NT2/D1 (cell line): ENCODE measurements around the gene PDE9A.
A peak's percentile ranks its signal among the peaks of the same experiment; 100 is the strongest.

ENCODE experiments used
- DNase-seq: peaks from one replicate; pipeline ENCODE4 v3.0.0-alpha.2; 2011; ENCODE audit warnings: low read depth, low spot score
- H3K27me3 ChIP-seq: 2 replicates; pipeline ENCODE4 v1.6.0; 2011; ENCODE audit warnings: mild to moderate bottlenecking; ENCODE audit not compliant: insufficient read length, insufficient read depth
- H3K36me3 ChIP-seq: 2 replicates; pipeline ENCODE4 v1.6.1; 2011; ENCODE audit warnings: mild to moderate bottlenecking, low read length, mixed read lengths; ENCODE audit not compliant: insufficient read depth, insufficient read length
- H3K4me1 ChIP-seq: 2 replicates; pipeline ENCODE4 v1.5.1; 2011; ENCODE audit not compliant: insufficient read depth, insufficient read length
- H3K4me3 ChIP-seq: 2 replicates; pipeline ENCODE4 v1.5.1; 2011; ENCODE audit warnings: low read depth; ENCODE audit not compliant: insufficient read length
- H3K9ac ChIP-seq: 2 replicates; pipeline ENCODE4 v1.6.0; 2011; ENCODE audit warnings: low read depth; ENCODE audit not compliant: insufficient read length
- H3K9me3 ChIP-seq: 2 replicates; pipeline ENCODE4 v1.5.1; 2011; ENCODE audit warnings: mild to moderate bottlenecking, low read length; ENCODE audit not compliant: insufficient read depth
- SUZ12 ChIP-seq: IDR thresholded peaks from 2 replicates; pipeline ENCODE4 v1.6.1; 2011; ENCODE audit not compliant: insufficient read length, insufficient read depth; ENCODE audit errors: extremely low read depth
- YY1 ChIP-seq: IDR thresholded peaks from 2 replicates; pipeline ENCODE4 v1.6.1; 2011; ENCODE audit not compliant: insufficient read length, insufficient read depth
- ZNF274 ChIP-seq: IDR thresholded peaks from 2 replicates; pipeline ENCODE4 v1.6.1; 2011; ENCODE audit warnings: mild to moderate bottlenecking, low read depth, low read length

The PDE9A gene

GRCh38 chr21:42760361-42760950 is 107.0 kb downstream of the PDE9A start:
- Histone ChIP-seq H3K9ac (no peak overlapping the region), H3K36me3 (peaks cover 59% of the 10 kb centered on the region), H3K4me1 (peaks cover 10% of the 10 kb centered on the region), H3K4me3 (no peak overlapping the region), H3K27me3 (no peaks in the 10 kb centered on the region), H3K9me3 (no peaks in the 10 kb centered on the region)
- DNase-seq = no peak
- no peak for TF ChIP-seq YY1
- no peak for TF ChIP-seq SUZ12
- TF ChIP-seq ZNF274 = no peak

DNA sequence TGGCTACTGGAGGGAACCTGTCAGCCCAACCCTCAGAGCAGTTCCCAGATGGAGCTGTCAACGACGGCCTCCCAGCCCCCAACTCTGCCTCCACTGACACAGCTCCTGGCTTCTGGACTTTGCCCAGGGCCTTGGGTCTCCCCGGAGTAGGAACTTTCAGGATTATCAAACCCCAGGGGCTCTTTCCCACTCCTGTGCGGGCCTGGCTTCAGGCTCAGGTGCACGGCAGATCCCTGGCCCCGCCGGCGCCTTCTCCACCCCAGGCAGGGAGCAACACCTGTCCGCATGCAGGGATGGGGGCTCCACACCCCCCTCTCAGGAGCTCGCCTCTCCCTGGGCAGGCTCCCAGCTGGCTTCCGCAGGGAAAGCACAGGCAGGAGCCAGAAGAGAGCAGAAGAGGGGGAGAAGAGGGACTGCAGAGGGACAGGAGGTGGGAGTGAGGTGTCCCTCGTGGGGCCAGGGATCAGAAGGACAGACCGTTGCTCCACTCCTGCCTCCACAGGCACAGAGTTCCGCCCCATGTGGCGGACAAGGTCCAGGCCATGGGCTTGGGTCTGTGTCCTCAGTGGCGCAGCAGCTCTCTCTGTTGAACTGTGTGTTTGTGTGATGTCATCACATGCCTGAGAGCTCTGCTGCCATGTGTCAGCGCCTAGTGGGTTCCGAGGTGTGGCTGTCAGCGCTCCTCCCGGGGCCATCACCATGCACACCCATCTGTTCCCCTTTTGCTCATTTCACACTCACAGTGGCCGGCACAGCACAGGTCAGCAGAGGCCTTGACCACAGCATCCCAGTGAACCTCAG is 107.7 kb downstream of the PDE9A start:
- Histone ChIP-seq H3K9ac (peak overlapping the region; percentile 23), H3K36me3 (peaks cover 64% of the 10 kb centered on the region), H3K9me3 (no peaks in the 10 kb centered on the region), H3K4me3 (no peak overlapping the region), H3K27me3 (no peaks in the 10 kb centered on the region), H3K4me1 (peaks cover 10% of the 10 kb centered on the region)
- TF ChIP-seq YY1 = no peak
- DNase-seq = no peak

GRCh38 chr21:42761776-42762335 is 108.4 kb downstream of the PDE9A start:
- Histone ChIP-seq H3K9me3 (no peaks in the 10 kb centered on the region), H3K4me3 (no peak overlapping the region), H3K27me3 (no peaks in the 10 kb centered on the region), H3K36me3 (peaks cover 67% of the 10 kb centered on the region), H3K4me1 (peaks cover 10% of the 10 kb centered on the region), H3K9ac (no peak overlapping the region)
- TF ChIP-seq ZNF274 (no peak), SUZ12 (no peak)
- no peak for DNase-seq

DNA sequence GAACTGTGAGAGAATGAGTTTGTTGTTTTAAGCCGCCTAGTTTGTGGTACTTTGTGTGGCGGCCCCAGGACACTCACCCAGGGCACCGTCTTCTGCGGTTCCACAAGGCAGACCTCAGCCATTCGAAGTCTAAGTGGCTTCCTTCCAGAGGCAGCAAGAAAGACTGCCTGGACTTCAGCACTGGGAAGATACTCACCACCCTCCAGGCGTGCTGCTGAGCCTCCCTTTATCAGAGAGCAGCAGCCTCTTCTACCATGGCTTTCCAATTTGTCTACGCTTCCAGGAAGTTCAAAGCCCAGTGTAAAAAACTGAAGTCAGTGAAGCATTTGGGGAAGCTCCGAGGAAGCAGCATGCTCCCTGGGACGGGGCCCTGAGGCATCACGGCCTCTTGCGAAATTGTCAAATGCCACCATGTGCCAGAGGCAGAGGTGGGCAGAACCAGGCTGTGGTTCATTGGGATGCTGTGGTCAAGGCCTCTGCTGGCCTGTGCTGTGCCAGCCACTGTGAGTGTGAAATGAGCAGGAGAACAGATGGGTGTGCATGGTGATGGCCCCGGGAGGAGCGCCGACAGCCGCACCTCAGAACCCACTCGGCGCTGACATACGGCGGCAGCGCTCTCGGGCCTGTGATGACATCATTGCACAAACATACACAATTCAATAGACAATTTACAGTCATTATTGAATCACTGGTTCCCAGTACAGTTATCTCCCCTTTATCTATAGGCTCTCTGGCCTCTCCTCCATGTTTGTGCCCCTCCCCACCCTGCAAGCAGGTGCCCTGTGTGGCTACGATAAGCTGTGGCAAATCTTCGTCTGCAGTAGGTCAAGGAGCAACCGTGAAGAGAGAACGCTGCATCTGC is 110.4 kb downstream of the PDE9A start:
- no peak overlapping the region for H3K4me3 ChIP-seq
- peaks cover 74% of the 10 kb centered on the region for H3K36me3 ChIP-seq
- no peaks in the 10 kb centered on the region for H3K9me3 ChIP-seq
- DNase-seq = no peak
- H3K9ac ChIP-seq = no peak overlapping the region
- H3K4me1 ChIP-seq = peaks cover 10% of the 10 kb centered on the region
- no peaks in the 10 kb centered on the region for H3K27me3 ChIP-seq
- no peak for TF ChIP-seq SUZ12
- no peak for TF ChIP-seq ZNF274
- no peak for TF ChIP-seq YY1

GRCh38 chr21:42764443-42764760 is 111.0 kb downstream of the PDE9A start:
- peaks cover 74% of the 10 kb centered on the region for H3K36me3 ChIP-seq
- no peak for TF ChIP-seq SUZ12
- no peak for TF ChIP-seq ZNF274
- TF ChIP-seq YY1 = no peak
- no peaks in the 10 kb centered on the region for H3K27me3 ChIP-seq
- no peak overlapping the region for H3K4me3 ChIP-seq
- no peaks in the 10 kb centered on the region for H3K9me3 ChIP-seq
- no peak for DNase-seq
- no peak overlapping the region for H3K9ac ChIP-seq
- H3K4me1 ChIP-seq = peaks cover 10% of the 10 kb centered on the region

DNA sequence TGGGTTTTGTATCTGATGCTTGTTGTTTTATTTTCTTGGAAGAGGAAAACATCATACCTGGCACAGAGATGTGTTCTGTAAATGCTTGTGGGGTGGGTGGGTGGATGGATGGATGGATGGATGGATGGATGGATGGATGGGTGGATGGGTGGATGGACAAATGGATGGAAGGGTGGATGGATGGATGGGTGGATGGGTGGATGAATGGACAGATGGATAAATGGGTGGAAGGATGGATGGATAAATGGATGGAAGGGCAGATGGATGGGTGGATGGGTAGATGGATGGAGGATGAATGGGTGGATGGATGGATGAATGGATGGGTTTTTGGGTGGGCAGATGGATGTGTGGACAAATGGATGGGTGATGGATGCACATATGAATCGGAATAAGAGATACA is 111.5 kb downstream of the PDE9A start:
- Histone ChIP-seq H3K9me3 (no peaks in the 10 kb centered on the region), H3K36me3 (peaks cover 76% of the 10 kb centered on the region), H3K9ac (no peak overlapping the region), H3K27me3 (no peaks in the 10 kb centered on the region), H3K4me3 (no peak overlapping the region), H3K4me1 (peaks cover 10% of the 10 kb centered on the region)
- TF ChIP-seq ZNF274 (no peak), YY1 (no peak), SUZ12 (no peak)
- DNase-seq = no peak

GRCh38 chr21:42765656-42766055 is 112.2 kb downstream of the PDE9A start:
- TF ChIP-seq SUZ12 = no peak
- no peak for TF ChIP-seq YY1
- no peak for TF ChIP-seq ZNF274
- no peaks in the 10 kb centered on the region for H3K27me3 ChIP-seq

More at GRCh38 chr21:42765656-42766055, 112.2 kb downstream of the PDE9A start:
- DNase-seq = no peak
- H3K9me3 ChIP-seq = no peaks in the 10 kb centered on the region
- H3K4me3 ChIP-seq = no peak overlapping the region
- no peak overlapping the region for H3K9ac ChIP-seq
- peaks cover 5% of the 10 kb centered on the region for H3K4me1 ChIP-seq
- peaks cover 80% of the 10 kb centered on the region for H3K36me3 ChIP-seq
